HEK293T (cell line): ENCODE measurements around the gene EML6.

Experiments used
- CTCF ChIA-PET: fragments of 350-600 bp; formaldehyde crosslinking; extraction: SDS; loops from one replicate; lab custom pipeline; 2021; ENCODE audit warnings: antibody characterized with exemption, inconsistent platforms; lab: Yijun Ruan, JAX
- POLR2A ChIA-PET: fragments of 350-600 bp; formaldehyde crosslinking; extraction: SDS; loops from one replicate; lab custom pipeline; 2020; ENCODE audit warnings: antibody characterized with exemption, inconsistent platforms; lab: Yijun Ruan, JAX
- DNase-seq: peaks from one replicate; pipeline ENCODE4 v3.0.0; 2012; ENCODE audit warnings: mixed read lengths; ENCODE audit errors: extremely low spot score
- ARNT ChIP-seq: fragments of 450-650 bp; IDR thresholded peaks from 2 replicates; pipeline ENCODE4 v1.6.1; 2017; ENCODE audit warnings: mild to moderate bottlenecking
- BHLHE40 ChIP-seq: fragments of 450-650 bp; IDR thresholded peaks from 2 replicates; pipeline ENCODE4 v1.6.1; 2016; ENCODE audit warnings: mild to moderate bottlenecking, moderate library complexity, borderline replicate concordance
- CTBP1 ChIP-seq: fragments of 450-650 bp; IDR thresholded peaks from 2 replicates; pipeline ENCODE4 v1.6.1; 2016; ENCODE audit warnings: borderline replicate concordance
- ELF4 ChIP-seq: fragments of 450-650 bp; IDR thresholded peaks from 2 replicates; pipeline ENCODE4 v1.6.1; 2017; ENCODE audit warnings: antibody characterized with exemption
- FOXA1 ChIP-seq: fragments of 450-650 bp; IDR thresholded peaks from 2 replicates; pipeline ENCODE4 v1.6.1; 2016; ENCODE audit warnings: mild to moderate bottlenecking
- FOXK2 ChIP-seq: fragments of 450-650 bp; IDR thresholded peaks from 2 replicates; pipeline ENCODE4 v1.6.1; 2016; ENCODE audit warnings: mild to moderate bottlenecking
- FOXM1 ChIP-seq: fragments of 450-650 bp; IDR thresholded peaks from 2 replicates; pipeline ENCODE4 v1.6.1; 2017; ENCODE audit warnings: mild to moderate bottlenecking, borderline replicate concordance
- HDGF ChIP-seq: fragments of 450-650 bp; IDR thresholded peaks from 2 replicates; pipeline ENCODE4 v1.6.1; 2017; ENCODE audit warnings: antibody characterized with exemption, borderline replicate concordance
- L3MBTL2 ChIP-seq: fragments of 450-650 bp; conservative IDR thresholded peaks from 2 replicates; pipeline ENCODE4 v1.6.1; 2016; ENCODE audit warnings: mild to moderate bottlenecking
- LEF1 ChIP-seq: fragments of 450-650 bp; IDR thresholded peaks from 2 replicates; pipeline ENCODE4 v1.6.1; 2017; ENCODE audit warnings: mild to moderate bottlenecking, borderline replicate concordance
- NFRKB ChIP-seq: fragments of 450-650 bp; IDR thresholded peaks from 2 replicates; pipeline ENCODE4 v1.6.1; 2016; ENCODE audit warnings: mild to moderate bottlenecking, moderate library complexity
- PKNOX1 ChIP-seq: fragments of 450-650 bp; IDR thresholded peaks from 2 replicates; pipeline ENCODE4 v1.6.1; 2016
- SP1 ChIP-seq: fragments of 450-650 bp; IDR thresholded peaks from 2 replicates; pipeline ENCODE4 v1.6.1; 2017
- SUZ12 ChIP-seq: fragments of 450-650 bp; IDR thresholded peaks from 2 replicates; pipeline ENCODE4 v1.6.1; 2016; ENCODE audit warnings: mild to moderate bottlenecking
- TARDBP ChIP-seq: fragments of 450-650 bp; IDR thresholded peaks from 2 replicates; pipeline ENCODE4 v1.6.1; 2016
- ZNF384 ChIP-seq: fragments of 450-650 bp; IDR thresholded peaks from 2 replicates; pipeline ENCODE4 v1.6.1; 2016

Gene EML6

GRCh38 chr2:54722641-54723040 is 821 bp upstream of the EML6 start:
- ChIA-PET POLR2A (interaction anchor here (0.7 to 1.4 kb wide), 6 partner anchors 19 to 398 kb away, joined by 3 to 5 read pairs (median 3); no protein-coding TSS in a partner anchor), CTCF (interaction anchor here (0.6 to 1.5 kb wide), 4 partner anchors 8 to 615 kb away, joined by 3 to 8 read pairs (median 6); no protein-coding TSS in a partner anchor)
- peak; percentile 12 for DNase-seq
- no peak for TF ChIP-seq ELF4
- TF ChIP-seq SP1 = no peak
- TF ChIP-seq FOXM1 = no peak

GRCh38 chr2:54723996-54724559 is 616 bp downstream of the EML6 start:
- ChIA-PET CTCF (no interaction called here), POLR2A (no interaction called here)
- no peak for DNase-seq
- TF ChIP-seq HDGF (no peak), L3MBTL2 (peak; percentile 19; the same call in 1 of the 2 replicates)

GRCh38 chr2:54724560-54725342 is 1.3 kb downstream of the EML6 start:
- CTCF ChIA-PET = no interaction called here
- TF ChIP-seq FOXK2 (no peak), TARDBP (no peak), CTBP1 (no peak), L3MBTL2 (no peak), ZNF384 (no peak), LEF1 (no peak), FOXA1 (no peak), NFRKB (no peak)
- POLR2A ChIA-PET = no interaction called here

GRCh38 chr2:54725343-54726099 is 2.1 kb downstream of the EML6 start:
- POLR2A ChIA-PET = no interaction called here
- no peak for TF ChIP-seq L3MBTL2
- peak; percentile 21; the same call in 1 of the 2 replicates for TF ChIP-seq PKNOX1
- no peak for TF ChIP-seq BHLHE40
- no peak for TF ChIP-seq ARNT
- TF ChIP-seq SUZ12 = no peak
- CTCF ChIA-PET = no interaction called here
- no peak for DNase-seq

More at GRCh38 chr2:54724560-54725342, 1.3 kb downstream of the EML6 start:
- peak; percentile 44 for DNase-seq

- TF ChIP-seq ARNT = no peak
- TF ChIP-seq BHLHE40 = no peak
- TF ChIP-seq PKNOX1 = no peak
- no peak for TF ChIP-seq SP1
- no peak for TF ChIP-seq FOXM1
- no peak for TF ChIP-seq L3MBTL2
- no peak for TF ChIP-seq FOXA1
- CTCF ChIA-PET = interaction anchor here (0.7 to 1.4 kb wide), 2 partner anchors 22 to 821 kb away, joined by 4 read pairs; no protein-coding TSS in a partner anchor
- no peak for DNase-seq
- POLR2A ChIA-PET = no interaction called here
These were observed 3.0 kb downstream of the EML6 start for GRCh38 chr2:54726431-54726830.

- TF ChIP-seq SUZ12 (no peak), L3MBTL2 (no peak), LEF1 (no peak), ARNT (no peak), PKNOX1 (no peak), BHLHE40 (no peak), FOXA1 (no peak), ZNF384 (no peak), CTBP1 (no peak), SP1 (no peak), ELF4 (no peak), HDGF (no peak), FOXK2 (no peak), FOXM1 (no peak), TARDBP (no peak), NFRKB (no peak)
- CTCF ChIA-PET = interaction anchor here (1.4 kb wide), 1 partner anchor 23 kb away, joined by 4 read pairs; no protein-coding TSS in a partner anchor
- POLR2A ChIA-PET = interaction anchor here (0.8 kb wide), 1 partner anchor 62 kb away, joined by 3 read pairs; no protein-coding TSS in a partner anchor
- DNase-seq = no peak
These were observed 3.5 kb downstream of the EML6 start for GRCh38 chr2:54726940-54727339.
